B cell (primary cell): ENCODE data around the gene STX5. TPM values are rescaled to one million over a fixed set of nuclear protein-coding genes. Genes with fewer than 3 reads are reported as not detected.

Source experiments
- ATAC-seq: fragments of 200-7000 bp; cut with Tn5 transposase; one replicate; pipeline ENCODE4 v1.10.0; 2021; ENCODE audit warnings: low read depth, mild to moderate bottlenecking, moderate number of reproducible peaks, moderate library complexity
- CTCF ChIA-PET: fragments of 350-600 bp; sonication (Branson Sonifier 250); formaldehyde crosslinking; loops from one replicate; lab custom pipeline; 2021; ENCODE audit warnings: antibody characterized with exemption, inconsistent platforms; lab: Charles Lee
- POLR2A ChIA-PET: fragments of 350-600 bp; sonication (Branson Sonifier 250); formaldehyde crosslinking; loops from one replicate; lab custom pipeline; 2021; ENCODE audit warnings: antibody characterized with exemption; lab: Charles Lee
- DNase-seq: peaks from one replicate; pipeline ENCODE4 v3.0.0; 2013
- H2AFZ ChIP-seq: 2 replicates; pipeline ENCODE4 v1.6.1; 2012; ENCODE audit warnings: mild to moderate bottlenecking, low read depth, low read length; ENCODE audit not compliant: insufficient read depth, poor library complexity, severe bottlenecking
- H3K27ac ChIP-seq, 2 donors: 1 replicate in 1 of 2; 2 replicates in 1 of 2; pipeline ENCODE4 v1.5.1; 2012 to 2013; ENCODE audit warnings: low read length in 2 of 2, mild to moderate bottlenecking in 2 of 2, moderate library complexity in 1 of 2
- H3K27me3 ChIP-seq, 4 experiments: fragments of 200-600 bp in 1 of 4; sonication (generic) in 1 of 4; replicated peaks in 1 of 4; 1 replicate in 2 of 4; 2 replicates in 2 of 4; pipeline versions ENCODE4 v1.6.1 to v1.7.0; 2013 to 2016; ENCODE audit warnings: low read length in 3 of 4, mild to moderate bottlenecking in 2 of 4, mixed read lengths in 1 of 4, moderate library complexity in 1 of 4; ENCODE audit not compliant: insufficient read depth in 4 of 4, control insufficient read depth in 3 of 4; ENCODE audit errors: control extremely low read depth in 1 of 4
- H3K36me3 ChIP-seq, 2 experiments: replicated peaks in 1 of 2; 1 replicate in 1 of 2; 2 replicates in 1 of 2; pipeline versions ENCODE4 v1.6.1 to v1.7.1; 2013; ENCODE audit warnings: low read length in 1 of 2; ENCODE audit not compliant: insufficient read depth in 2 of 2, control insufficient read depth in 1 of 2; ENCODE audit errors: control extremely low read depth in 1 of 2, extremely low read depth in 1 of 2
- H3K4me1 ChIP-seq, 2 donors: fragments of 200-600 bp in 1 of 2; sonication (generic) in 1 of 2; 1 replicate in 1 of 2; 2 replicates in 1 of 2; pipeline versions ENCODE4 v1.5.1 to v1.6.1; 2013 to 2017; ENCODE audit warnings: low read length in 2 of 2; ENCODE audit not compliant: control insufficient read depth in 2 of 2, insufficient read depth in 2 of 2
- H3K4me2 ChIP-seq: replicated peaks from 2 replicates; pipeline ENCODE3; 2012; ENCODE audit warnings: mild to moderate bottlenecking, low read depth, low read length; ENCODE audit not compliant: poor library complexity, severe bottlenecking
- H3K4me3 ChIP-seq, 5 experiments: fragments of 200-600 bp in 1 of 5; sonication (generic) in 1 of 5; 1 replicate in 3 of 5; 2 replicates in 2 of 5; pipeline versions ENCODE4 v1.5.1 to v1.7.0; 2011 to 2016; ENCODE audit warnings: low read length in 4 of 5, mild to moderate bottlenecking in 4 of 5, low read depth in 2 of 5, control low read depth in 1 of 5, moderate library complexity in 1 of 5; ENCODE audit not compliant: insufficient read depth in 1 of 5; ENCODE audit errors: control extremely low read depth in 1 of 5, extremely low read depth in 1 of 5
- H3K79me2 ChIP-seq: fragments of 200-600 bp; sonication (generic); one replicate; pipeline ENCODE4 v1.6.0; 2016; ENCODE audit warnings: low read length; ENCODE audit not compliant: control insufficient read depth, insufficient read depth
- H3K9ac ChIP-seq: fragments of 200-600 bp; sonication (generic); 2 replicates; pipeline ENCODE4 v1.6.1; 2017; ENCODE audit warnings: mild to moderate bottlenecking, low read length, moderate library complexity
- H3K9me3 ChIP-seq, 3 donors: one replicate each; pipeline versions ENCODE4 v1.6.1 to v1.7.1; 2013; ENCODE audit warnings: low read length in 2 of 3; ENCODE audit not compliant: control insufficient read depth in 2 of 3, insufficient read depth in 1 of 3; ENCODE audit errors: control extremely low read depth in 1 of 3
- H4K20me1 ChIP-seq: 2 replicates; pipeline ENCODE4 v1.6.0; 2012; ENCODE audit warnings: mild to moderate bottlenecking, low read length; ENCODE audit not compliant: insufficient read depth, control insufficient read depth, poor library complexity, severe bottlenecking
- H3K27ac Mint-ChIP-seq: one replicate; pipeline ENCODE4 v1.8.0; 2021; ENCODE audit warnings: mixed read lengths
- H3K27me3 Mint-ChIP-seq: one replicate; pipeline ENCODE4 v1.8.0; 2021; ENCODE audit warnings: mixed read lengths
- H3K4me1 Mint-ChIP-seq: one replicate; pipeline ENCODE4 v1.8.0; 2021; ENCODE audit warnings: mixed read lengths
- H3K4me3 Mint-ChIP-seq: one replicate; pipeline ENCODE4 v1.8.0; 2021; ENCODE audit warnings: mixed read lengths
- H3K9me3 Mint-ChIP-seq: one replicate; pipeline ENCODE4 v1.8.0; 2022; ENCODE audit warnings: mixed read lengths; ENCODE audit not compliant: insufficient read depth
- EZH2 ChIP-seq: IDR thresholded peaks from 2 replicates; pipeline ENCODE4 v1.6.1; 2012; ENCODE audit warnings: borderline replicate concordance, low read depth, mild to moderate bottlenecking, moderate library complexity, low read length; ENCODE audit not compliant: insufficient read depth, poor library complexity, severe bottlenecking
- WGBS: methylation state at CpG from one replicate; pipeline ENCODE4 v1.1.5; 2013; ENCODE audit warnings: missing lambda C conversion rate; ENCODE audit not compliant: insufficient coverage; 5-methylcytosine and 5-hydroxymethylcytosine counted together
- intact Hi-C: fragments of 100-400 bp; cut with micrococcal nuclease; formaldehyde crosslinking; loops from one replicate; pipeline ENCODE4 v1.10.0; 2022
- polyA plus RNA-seq: library from polyadenylated mRNA; depleted of rRNA; stranded (reverse); fragments of >200 nt; gene quantifications from 2 replicates; pipeline ENCODE4 v1.2.3, GENCODE V29; 2012
- total RNA-seq, 2 donors: library from RNA; stranded (reverse); fragments of 120-200 nt in 1 of 2; gene quantifications; 1 replicate in 1 of 2; 2 replicates in 1 of 2; pipeline versions ENCODE4 v1.2.3 to v1.2.4, GENCODE V29; 2013 to 2022
- TF ChIP-seq, protein P1 (sequence below): fragments of 200-600 bp; IDR thresholded peaks from one replicate; pipeline ENCODE4 v1.8.0; 2022; ENCODE audit warnings: antibody characterized with exemption, mild to moderate bottlenecking

Gene STX5
- total and polyA plus RNA-seq, 2 donors (not counting 1 experiment from before 2014, with no cell fraction given) = 41.0 to 99.1 TPM

GRCh38 chr11:62806611-62807121 lies 25.2 kb downstream of the STX5 start:
- peaks cover 32% of the 10 kb centered on the region for H3K4me1 Mint-ChIP-seq
- 83% methylated on average over 5 of the region's 5 CpGs for whole genome bisulfite sequencing
- H2AFZ ChIP-seq = peak overlapping the region; percentile 66
- POLR2A ChIA-PET = interaction anchor here (1.0 to 3.4 kb wide), 6 partner anchors 10 to 34 kb away, joined by 3 to 27 read pairs (median 8); partner anchors contain the start of genes STX5, TEX54 and WDR74
- H3K27me3 ChIP-seq = no peaks in the 10 kb centered on the region
- peak overlapping the region in 1 of 2 donors; percentile 60 for H3K27ac ChIP-seq
- TF ChIP-seq EZH2 = no peak
- TF ChIP-seq, protein P1, sequence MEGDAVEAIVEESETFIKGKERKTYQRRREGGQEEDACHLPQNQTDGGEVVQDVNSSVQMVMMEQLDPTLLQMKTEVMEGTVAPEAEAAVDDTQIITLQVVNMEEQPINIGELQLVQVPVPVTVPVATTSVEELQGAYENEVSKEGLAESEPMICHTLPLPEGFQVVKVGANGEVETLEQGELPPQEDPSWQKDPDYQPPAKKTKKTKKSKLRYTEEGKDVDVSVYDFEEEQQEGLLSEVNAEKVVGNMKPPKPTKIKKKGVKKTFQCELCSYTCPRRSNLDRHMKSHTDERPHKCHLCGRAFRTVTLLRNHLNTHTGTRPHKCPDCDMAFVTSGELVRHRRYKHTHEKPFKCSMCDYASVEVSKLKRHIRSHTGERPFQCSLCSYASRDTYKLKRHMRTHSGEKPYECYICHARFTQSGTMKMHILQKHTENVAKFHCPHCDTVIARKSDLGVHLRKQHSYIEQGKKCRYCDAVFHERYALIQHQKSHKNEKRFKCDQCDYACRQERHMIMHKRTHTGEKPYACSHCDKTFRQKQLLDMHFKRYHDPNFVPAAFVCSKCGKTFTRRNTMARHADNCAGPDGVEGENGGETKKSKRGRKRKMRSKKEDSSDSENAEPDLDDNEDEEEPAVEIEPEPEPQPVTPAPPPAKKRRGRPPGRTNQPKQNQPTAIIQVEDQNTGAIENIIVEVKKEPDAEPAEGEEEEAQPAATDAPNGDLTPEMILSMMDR = no peak
- H3K79me2 ChIP-seq = peaks cover 32% of the 10 kb centered on the region
- ATAC-seq (no peak), DNase-seq (no peak)
- H3K9ac ChIP-seq = no peak overlapping the region
- H3K4me1 ChIP-seq = peaks cover 11 to 25% of the 10 kb centered on the region in 2 donors
- intact Hi-C loops = no loop called here
- no peaks in the 10 kb centered on the region for H3K27me3 Mint-ChIP-seq
- H3K4me3 ChIP-seq = no peak overlapping the region
- CTCF ChIA-PET = interaction anchor here (1.9 kb wide), 1 partner anchor 20 kb away, joined by 10 read pairs; no protein-coding TSS in a partner anchor
- H3K9me3 ChIP-seq = no peaks in the 10 kb centered on the region
- H3K4me3 Mint-ChIP-seq = peak overlapping the region; percentile 100
- H4K20me1 ChIP-seq = peaks cover 13% of the 10 kb centered on the region
- no peak overlapping the region for H3K27ac Mint-ChIP-seq
- peaks cover 1 to 18% of the 10 kb centered on the region in 2 experiments for H3K36me3 ChIP-seq
- no peak overlapping the region for H3K4me2 ChIP-seq
- H3K9me3 Mint-ChIP-seq = no peaks in the 10 kb centered on the region

- peaks cover 32% of the 10 kb centered on the region for H3K4me1 Mint-ChIP-seq
- peak overlapping the region; percentile 91 for H3K9ac ChIP-seq
- H3K4me3 Mint-ChIP-seq = peak overlapping the region; percentile 100
- H3K27me3 Mint-ChIP-seq = no peaks in the 10 kb centered on the region
- H3K36me3 ChIP-seq = peaks cover 8 to 24% of the 10 kb centered on the region in 2 experiments
- DNase-seq = no peak
- peak overlapping the region; percentile 67 to 96 (median 81) for H3K4me3 ChIP-seq
- peak overlapping the region; percentile 99 for H3K27ac Mint-ChIP-seq
- H3K9me3 Mint-ChIP-seq = no peaks in the 10 kb centered on the region
- peaks cover 13% of the 10 kb centered on the region for H4K20me1 ChIP-seq
- H3K4me2 ChIP-seq = peak overlapping the region; percentile 82
- intact Hi-C loops = loop anchor here (1.0 kb wide), 6 partner anchors 14 to 56 kb away; partner anchors contain the start of genes TMEM179B, TMEM223 and WDR74
- no peaks in the 10 kb centered on the region for H3K27me3 ChIP-seq
- CTCF ChIA-PET = interaction anchor here (0.8 to 1.9 kb wide), 5 partner anchors 12 to 56 kb away, joined by 3 to 10 read pairs (median 3); partner anchors contain the start of genes TEX54 and WDR74
- WGBS = 14% methylated on average over 4 of the region's 12 CpGs
- no peaks in the 10 kb centered on the region for H3K9me3 ChIP-seq
- peak overlapping the region; percentile 66 for H2AFZ ChIP-seq
- peaks cover 11 to 25% of the 10 kb centered on the region in 2 donors for H3K4me1 ChIP-seq
- TF ChIP-seq, protein P1 = no peak
- TF ChIP-seq EZH2 = no peak
- H3K27ac ChIP-seq = peak overlapping the region in 1 of 2 donors; percentile 60
- POLR2A ChIA-PET = interaction anchor here (0.6 to 3.4 kb wide), 15 partner anchors 10 to 1458 kb away, joined by 3 to 27 read pairs (median 6); partner anchors contain the start of genes HNRNPUL2, STX5, TEX54 and WDR74
- peaks cover 39% of the 10 kb centered on the region for H3K79me2 ChIP-seq
- ATAC-seq = no peak
Observed at GRCh38 chr11:62805961-62806441, 25.9 kb downstream of the STX5 start.
